GM12873 (cell line): ENCODE measurements around the gene SPEG.
A peak's percentile ranks its signal among the peaks of the same experiment; 100 is the strongest.

ENCODE experiments used
- TF ChIP-seq, protein P1 (sequence below): IDR thresholded peaks from 2 replicates; pipeline ENCODE4 v1.5.1; 2012; ENCODE audit warnings: low read depth, mild to moderate bottlenecking, moderate library complexity, low read length, control low read depth; ENCODE audit not compliant: insufficient read depth; ENCODE audit errors: missing control alignments

The SPEG gene

GRCh38 chr2:219517954-219518778 lies 83.5 kb downstream of the SPEG start:
- TF ChIP-seq, protein P1, sequence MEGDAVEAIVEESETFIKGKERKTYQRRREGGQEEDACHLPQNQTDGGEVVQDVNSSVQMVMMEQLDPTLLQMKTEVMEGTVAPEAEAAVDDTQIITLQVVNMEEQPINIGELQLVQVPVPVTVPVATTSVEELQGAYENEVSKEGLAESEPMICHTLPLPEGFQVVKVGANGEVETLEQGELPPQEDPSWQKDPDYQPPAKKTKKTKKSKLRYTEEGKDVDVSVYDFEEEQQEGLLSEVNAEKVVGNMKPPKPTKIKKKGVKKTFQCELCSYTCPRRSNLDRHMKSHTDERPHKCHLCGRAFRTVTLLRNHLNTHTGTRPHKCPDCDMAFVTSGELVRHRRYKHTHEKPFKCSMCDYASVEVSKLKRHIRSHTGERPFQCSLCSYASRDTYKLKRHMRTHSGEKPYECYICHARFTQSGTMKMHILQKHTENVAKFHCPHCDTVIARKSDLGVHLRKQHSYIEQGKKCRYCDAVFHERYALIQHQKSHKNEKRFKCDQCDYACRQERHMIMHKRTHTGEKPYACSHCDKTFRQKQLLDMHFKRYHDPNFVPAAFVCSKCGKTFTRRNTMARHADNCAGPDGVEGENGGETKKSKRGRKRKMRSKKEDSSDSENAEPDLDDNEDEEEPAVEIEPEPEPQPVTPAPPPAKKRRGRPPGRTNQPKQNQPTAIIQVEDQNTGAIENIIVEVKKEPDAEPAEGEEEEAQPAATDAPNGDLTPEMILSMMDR = no peak

DNA sequence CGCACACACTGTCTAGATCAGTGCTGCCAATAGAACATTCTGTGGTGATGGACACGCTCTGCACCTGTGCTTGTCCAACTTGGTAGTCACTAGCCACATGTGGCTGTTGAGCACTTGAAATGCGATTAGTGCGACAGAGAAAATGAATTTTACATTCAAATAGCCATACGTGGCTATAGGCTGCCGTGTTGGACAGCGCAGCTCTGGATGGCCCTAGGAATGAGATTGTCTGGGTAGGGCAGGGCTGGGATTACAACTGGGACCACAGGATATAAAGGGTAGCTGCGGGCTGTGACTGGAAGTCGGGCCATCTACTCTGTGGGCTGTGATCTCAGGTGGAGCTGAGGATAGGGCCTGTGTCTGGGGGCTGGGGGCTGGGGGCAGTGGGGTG lies 84.9 kb downstream of the SPEG start:
- TF ChIP-seq, protein P1 = no peak

DNA sequence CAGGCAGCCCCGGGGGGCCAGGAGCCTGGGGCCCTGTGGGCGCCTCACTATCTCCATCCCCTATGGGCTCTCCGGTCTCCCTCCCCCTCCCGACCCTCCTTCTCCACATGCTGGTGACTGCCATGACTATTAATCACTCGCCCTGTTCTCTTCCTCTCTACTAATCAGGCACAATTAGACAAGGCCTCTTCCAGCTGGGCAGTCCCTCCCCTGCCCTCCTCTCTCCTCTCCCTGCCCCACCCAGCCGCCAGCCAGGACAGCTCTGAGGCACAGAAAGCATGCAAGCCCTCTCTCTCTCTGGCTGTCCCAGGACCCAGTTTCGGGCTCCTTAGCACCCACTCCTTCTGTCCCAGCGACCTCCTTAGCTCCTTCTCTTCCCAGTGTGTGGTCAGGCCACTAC lies 85.4 kb downstream of the SPEG start:
- TF ChIP-seq, protein P1 = no peak

DNA sequence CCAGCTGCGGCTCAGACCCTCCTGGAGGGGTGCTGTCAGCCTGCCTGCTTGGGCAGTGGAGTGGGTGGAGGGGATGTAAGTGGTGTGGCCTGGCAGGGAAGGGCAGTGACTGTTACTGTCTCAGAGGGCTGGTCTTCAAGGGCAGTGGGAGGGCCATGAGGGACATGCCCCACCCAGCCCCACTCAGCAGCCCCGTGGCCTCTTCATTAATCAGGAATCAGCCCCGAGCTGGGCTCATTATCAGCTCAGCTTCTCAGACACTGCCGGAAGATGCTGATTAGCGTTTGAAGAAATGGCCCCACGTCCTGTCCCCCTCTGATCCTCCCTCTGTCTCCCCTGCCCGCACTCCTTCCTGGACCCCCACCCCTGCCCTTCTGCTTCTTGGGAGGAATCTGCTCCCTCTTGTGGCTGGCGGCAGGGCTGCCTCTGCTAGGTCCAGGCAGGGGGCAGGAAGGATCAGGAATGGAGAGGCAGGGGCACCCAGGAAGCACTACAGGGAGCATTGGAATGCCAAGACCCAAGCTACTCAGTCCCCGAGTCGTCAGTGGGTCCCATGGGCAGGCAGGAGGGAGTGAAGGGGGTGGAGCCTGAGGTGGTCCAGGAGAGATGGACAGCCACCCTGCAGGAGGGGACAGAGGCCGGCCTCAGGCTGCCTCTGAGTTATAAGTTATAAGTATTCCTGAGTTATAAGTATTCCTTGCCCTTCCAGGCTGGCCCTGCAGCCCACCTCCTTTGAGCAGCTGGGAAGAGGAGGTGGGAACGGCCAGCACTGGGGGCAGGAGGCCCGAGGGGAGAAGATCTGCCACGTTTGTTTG lies 86.6 kb downstream of the SPEG start:
- TF ChIP-seq, protein P1 = peak; percentile 30

- TF ChIP-seq, protein P1 = no peak
These were observed 87.7 kb downstream of the SPEG start for GRCh38 chr2:219522111-219523030.

DNA sequence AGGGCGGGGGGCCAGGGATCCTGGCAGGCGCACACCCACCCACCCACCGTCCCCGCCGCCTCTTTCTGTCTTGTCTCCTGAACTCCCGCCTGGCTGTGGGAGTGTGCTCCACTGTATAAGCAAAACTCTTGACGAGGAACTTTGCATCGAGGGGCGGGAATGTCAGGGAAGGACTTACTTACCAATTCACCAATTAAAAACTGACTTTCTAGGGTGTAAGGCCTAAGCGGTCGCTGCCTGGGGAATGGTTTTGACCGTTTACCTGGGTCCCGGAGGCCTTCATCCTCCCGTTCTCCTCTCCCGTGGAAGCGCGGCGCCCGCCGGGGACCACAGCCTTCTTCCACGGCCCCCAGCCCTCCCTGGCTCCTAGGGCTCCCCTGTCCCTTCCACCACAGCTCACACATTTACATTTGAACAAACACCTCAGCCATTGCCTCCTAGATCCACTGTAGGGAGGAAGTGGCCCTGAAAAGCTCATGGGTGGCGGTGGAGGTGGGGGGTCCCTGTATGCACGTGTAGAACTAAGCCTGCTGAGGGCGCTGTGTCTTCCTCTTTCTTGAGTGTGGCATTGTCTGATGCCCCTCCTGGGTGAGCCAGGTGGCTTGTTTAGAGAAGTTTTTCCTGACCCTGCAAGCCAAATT lies 88.5 kb downstream of the SPEG start:
- TF ChIP-seq, protein P1 = no peak
